ENCODE results near the gene RBM12.
"Not testable (repeated sequence)": the region's sequence is repeated elsewhere in the genome, so short reads cannot be mapped to it uniquely, and the experiment has no call there.

The RBM12 gene

DNA sequence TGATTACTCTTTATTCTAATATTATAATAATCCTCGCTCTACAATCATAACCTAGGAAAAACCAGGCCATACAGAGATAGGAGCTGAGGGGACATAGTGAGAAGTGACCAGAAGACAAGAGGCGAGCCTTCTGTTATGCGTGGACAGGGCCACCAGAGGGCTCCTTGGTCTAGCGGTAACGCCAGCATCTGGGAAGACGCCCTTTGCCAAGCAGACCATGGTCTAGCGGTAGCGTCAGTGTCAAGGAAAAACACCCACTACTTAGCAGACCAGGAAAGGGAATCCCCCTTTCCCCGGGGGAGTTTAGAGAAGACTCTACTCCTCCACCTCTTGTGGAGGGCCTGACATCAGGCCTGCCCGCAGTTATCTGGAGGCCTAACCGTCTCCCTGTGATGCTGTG lies 22.2 kb upstream of the RBM12 start:
- not testable (repeated sequence) for H3K9ac ChIP-seq; H3K4me1 ChIP-seq (ENCODE audit: low read depth, poor library complexity, severe bottlenecking)

DNA sequence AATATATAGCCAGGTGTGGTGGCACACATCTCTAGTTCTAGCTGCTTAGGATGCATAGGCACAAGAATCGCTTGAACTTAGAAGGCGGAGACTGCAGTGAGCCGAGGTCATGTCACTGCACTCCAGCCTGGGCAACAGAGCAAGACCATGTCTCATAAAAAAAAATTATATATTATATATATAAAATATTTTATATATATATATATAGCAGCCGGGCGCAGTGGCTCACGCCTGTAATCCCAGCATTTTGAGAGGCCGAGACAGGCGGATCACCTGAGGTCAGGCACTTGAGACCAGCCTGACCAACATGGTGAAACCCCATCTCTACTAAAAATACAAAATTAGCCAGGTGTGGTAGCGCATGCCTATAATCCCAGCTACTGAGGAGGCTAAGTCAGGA lies 20.7 kb upstream of the RBM12 start:
- not testable (repeated sequence) for H3K4me1 ChIP-seq (ENCODE audit: low read depth, poor library complexity, severe bottlenecking); H3K36me3 ChIP-seq (ENCODE audit: insufficient read depth); H3K9ac ChIP-seq; H2AFZ ChIP-seq (ENCODE audit: low read depth); H4K20me1 ChIP-seq (ENCODE audit: insufficient read depth); H3K79me2 ChIP-seq (ENCODE audit: insufficient read depth, low read depth); H3K27me3 ChIP-seq (ENCODE audit: insufficient read depth, low read depth); H3K4me2 ChIP-seq; H3K4me3 ChIP-seq (IDR thresholded peaks at IDR 0.05; ENCODE audit: insufficient read depth, low read depth, low read length); H3K27ac ChIP-seq

More for the DNA sequence above, 22.2 kb upstream of the RBM12 start:
- H3K79me2 ChIP-seq (ENCODE audit: insufficient read depth, low read depth); H3K4me3 ChIP-seq (IDR thresholded peaks at IDR 0.05; ENCODE audit: insufficient read depth, low read depth, low read length); H3K27me3 ChIP-seq (ENCODE audit: insufficient read depth, low read depth); H4K20me1 ChIP-seq (ENCODE audit: insufficient read depth); H3K4me2 ChIP-seq; H3K27ac ChIP-seq; H2AFZ ChIP-seq (ENCODE audit: low read depth); H3K36me3 ChIP-seq (ENCODE audit: insufficient read depth): not testable (repeated sequence)
- TF ChIP-seq, protein P1, sequence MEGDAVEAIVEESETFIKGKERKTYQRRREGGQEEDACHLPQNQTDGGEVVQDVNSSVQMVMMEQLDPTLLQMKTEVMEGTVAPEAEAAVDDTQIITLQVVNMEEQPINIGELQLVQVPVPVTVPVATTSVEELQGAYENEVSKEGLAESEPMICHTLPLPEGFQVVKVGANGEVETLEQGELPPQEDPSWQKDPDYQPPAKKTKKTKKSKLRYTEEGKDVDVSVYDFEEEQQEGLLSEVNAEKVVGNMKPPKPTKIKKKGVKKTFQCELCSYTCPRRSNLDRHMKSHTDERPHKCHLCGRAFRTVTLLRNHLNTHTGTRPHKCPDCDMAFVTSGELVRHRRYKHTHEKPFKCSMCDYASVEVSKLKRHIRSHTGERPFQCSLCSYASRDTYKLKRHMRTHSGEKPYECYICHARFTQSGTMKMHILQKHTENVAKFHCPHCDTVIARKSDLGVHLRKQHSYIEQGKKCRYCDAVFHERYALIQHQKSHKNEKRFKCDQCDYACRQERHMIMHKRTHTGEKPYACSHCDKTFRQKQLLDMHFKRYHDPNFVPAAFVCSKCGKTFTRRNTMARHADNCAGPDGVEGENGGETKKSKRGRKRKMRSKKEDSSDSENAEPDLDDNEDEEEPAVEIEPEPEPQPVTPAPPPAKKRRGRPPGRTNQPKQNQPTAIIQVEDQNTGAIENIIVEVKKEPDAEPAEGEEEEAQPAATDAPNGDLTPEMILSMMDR (conservative IDR thresholded peaks at IDR 0.05; ENCODE audit: low read depth, low read length): 0 out of 2 replicates have a peak, but pooled peaks have one; percentile 16

DNA sequence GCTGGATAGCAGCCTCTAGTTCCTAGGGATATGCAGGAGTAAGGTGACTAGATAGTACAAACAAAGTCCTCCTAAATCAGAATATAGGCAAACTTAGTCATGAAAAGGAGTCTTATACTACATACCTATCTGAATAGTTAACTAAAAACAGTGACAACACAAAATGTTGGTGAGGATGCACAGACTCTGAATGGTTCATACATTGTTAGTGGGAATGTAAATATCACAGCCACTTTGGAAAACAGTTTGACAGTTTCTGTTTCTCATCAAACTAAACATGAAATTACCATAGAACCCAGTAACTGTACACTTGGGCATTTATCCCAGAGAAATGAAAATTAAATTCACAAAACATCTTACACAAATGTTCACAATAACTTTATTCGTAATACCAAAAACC lies 17.3 kb upstream of the RBM12 start:
- no peaks in the 10 kb centered on the region for H3K36me3 ChIP-seq (ENCODE audit: insufficient read depth)
- TF ChIP-seq, protein P1 (conservative IDR thresholded peaks at IDR 0.05; ENCODE audit: low read depth, low read length): no peak
- no peaks in the 10 kb centered on the region for H3K4me1 ChIP-seq (ENCODE audit: low read depth, poor library complexity, severe bottlenecking)
- H3K27me3 ChIP-seq (ENCODE audit: insufficient read depth, low read depth): no peaks in the 10 kb centered on the region
- no peak overlapping the region for H3K9ac ChIP-seq
- H4K20me1 ChIP-seq (ENCODE audit: insufficient read depth): no peaks in the 10 kb centered on the region
- no peak overlapping the region for H3K4me3 ChIP-seq (IDR thresholded peaks at IDR 0.05; ENCODE audit: insufficient read depth, low read depth, low read length)
- no peak overlapping the region for H3K27ac ChIP-seq
- no peak overlapping the region for H2AFZ ChIP-seq (ENCODE audit: low read depth)
- no peak overlapping the region for H3K4me2 ChIP-seq
- H3K79me2 ChIP-seq (ENCODE audit: insufficient read depth, low read depth): no peaks in the 10 kb centered on the region

DNA sequence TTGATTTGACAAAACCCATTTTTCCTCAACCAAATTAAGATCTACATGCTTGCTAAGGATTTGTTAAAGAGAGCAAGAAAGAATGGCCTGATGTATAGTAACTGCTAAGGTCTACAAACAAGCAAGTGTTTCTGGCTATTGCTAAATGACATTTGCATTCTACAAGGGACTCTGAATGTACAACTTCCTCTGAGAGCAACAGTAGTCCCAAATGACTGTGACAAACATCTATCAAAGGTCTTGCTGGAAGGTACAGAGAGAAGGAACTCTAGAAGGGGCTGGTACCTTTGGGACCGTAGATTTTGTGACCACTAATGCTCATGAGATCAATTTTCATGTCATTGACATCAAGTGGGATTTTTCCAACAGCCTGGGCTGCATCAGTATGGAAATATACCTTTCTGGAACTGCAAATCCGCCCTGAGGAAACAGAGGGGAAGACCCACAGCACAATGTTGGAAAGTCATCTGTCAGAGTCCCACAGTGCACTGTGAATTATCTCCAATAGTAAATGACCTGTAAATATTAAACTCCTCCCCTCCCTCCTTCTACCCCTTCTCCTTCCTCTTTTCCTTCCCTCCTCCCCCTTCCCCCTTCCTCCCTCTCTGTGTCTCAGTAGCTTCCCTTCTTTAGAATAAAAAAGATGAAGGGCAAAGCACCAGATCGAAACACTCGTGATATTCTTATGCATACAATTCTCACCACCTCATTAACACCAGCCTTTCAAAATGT lies 15.9 kb upstream of the RBM12 start:
- Histone ChIP-seq H4K20me1 (ENCODE audit: insufficient read depth) (no peaks in the 10 kb centered on the region), H3K27ac (no peak overlapping the region), H3K27me3 (ENCODE audit: insufficient read depth, low read depth) (no peaks in the 10 kb centered on the region), H3K9ac (no peak overlapping the region), H2AFZ (ENCODE audit: low read depth) (no peak overlapping the region), H3K4me2 (no peak overlapping the region), H3K4me3 (IDR thresholded peaks at IDR 0.05; ENCODE audit: insufficient read depth, low read depth, low read length) (no peak overlapping the region), H3K4me1 (ENCODE audit: low read depth, poor library complexity, severe bottlenecking) (no peaks in the 10 kb centered on the region), H3K36me3 (ENCODE audit: insufficient read depth) (no peaks in the 10 kb centered on the region), H3K79me2 (ENCODE audit: insufficient read depth, low read depth) (no peaks in the 10 kb centered on the region)
- TF ChIP-seq, protein P1 (conservative IDR thresholded peaks at IDR 0.05; ENCODE audit: low read depth, low read length): no peak

DNA sequence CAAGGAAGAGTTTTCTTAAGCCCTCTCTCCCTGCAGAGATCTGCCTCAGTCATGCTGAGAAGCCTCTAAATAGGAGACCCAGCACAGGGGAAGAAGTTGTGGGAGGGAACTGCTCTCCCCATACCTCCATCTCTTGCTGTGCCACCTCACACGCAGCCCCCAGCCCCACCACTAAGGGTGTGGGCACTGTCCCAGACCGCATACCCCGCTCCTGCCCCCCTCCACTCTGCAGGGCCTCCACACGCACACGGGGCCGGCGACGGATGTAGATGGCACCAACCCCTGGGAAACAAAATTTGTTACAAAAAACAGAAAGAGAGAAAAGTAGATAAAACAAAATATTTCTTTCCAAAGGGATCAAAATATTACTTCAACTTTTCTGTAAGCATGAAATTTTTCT lies 10.2 kb upstream of the RBM12 start:
- no peaks in the 10 kb centered on the region for H4K20me1 ChIP-seq (ENCODE audit: insufficient read depth)
- H2AFZ ChIP-seq (ENCODE audit: low read depth): no peak overlapping the region

More for the DNA sequence above, 10.2 kb upstream of the RBM12 start:
- H3K4me2 ChIP-seq: no peak overlapping the region
- no peaks in the 10 kb centered on the region for H3K27me3 ChIP-seq (ENCODE audit: insufficient read depth, low read depth)
- H3K27ac ChIP-seq: no peak overlapping the region
- no peak overlapping the region for H3K4me3 ChIP-seq (IDR thresholded peaks at IDR 0.05; ENCODE audit: insufficient read depth, low read depth, low read length)
- H3K4me1 ChIP-seq (ENCODE audit: low read depth, poor library complexity, severe bottlenecking): peaks cover 16% of the 10 kb centered on the region
- TF ChIP-seq, protein P1 (conservative IDR thresholded peaks at IDR 0.05; ENCODE audit: low read depth, low read length): no peak
- H3K9ac ChIP-seq: no peak overlapping the region
- H3K36me3 ChIP-seq (ENCODE audit: insufficient read depth): no peaks in the 10 kb centered on the region
- no peaks in the 10 kb centered on the region for H3K79me2 ChIP-seq (ENCODE audit: insufficient read depth, low read depth)
